ENCODE data around the gene ZNF736.
"Not testable (repeated sequence)": the region's sequence is repeated elsewhere in the genome, so short reads cannot be mapped to it uniquely, and the experiment has no call there.

DNA sequence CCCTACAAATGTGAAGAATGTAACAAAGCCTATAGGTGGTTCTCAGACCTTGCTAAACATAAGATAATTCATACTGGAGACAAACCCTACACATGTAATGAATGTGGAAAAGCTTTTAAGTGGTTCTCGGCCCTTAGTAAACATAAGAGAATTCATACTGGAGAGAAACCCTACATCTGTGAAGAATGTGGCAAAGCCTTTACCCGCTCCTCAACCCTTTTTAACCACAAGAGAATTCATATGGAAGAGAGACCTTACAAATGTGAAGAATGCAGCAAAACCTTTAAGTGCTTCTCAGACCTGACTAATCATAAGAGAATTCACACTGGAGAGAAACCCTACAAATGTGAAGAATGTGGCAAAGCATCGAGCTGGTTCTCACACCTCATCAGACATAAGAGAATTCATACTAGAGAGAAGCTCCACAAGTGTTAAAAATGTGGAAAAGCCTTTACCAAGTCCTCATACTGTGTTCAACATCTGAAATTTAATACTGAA lies 35.0 kb downstream of the ZNF736 start:
- TF ChIP-seq, protein P1, sequence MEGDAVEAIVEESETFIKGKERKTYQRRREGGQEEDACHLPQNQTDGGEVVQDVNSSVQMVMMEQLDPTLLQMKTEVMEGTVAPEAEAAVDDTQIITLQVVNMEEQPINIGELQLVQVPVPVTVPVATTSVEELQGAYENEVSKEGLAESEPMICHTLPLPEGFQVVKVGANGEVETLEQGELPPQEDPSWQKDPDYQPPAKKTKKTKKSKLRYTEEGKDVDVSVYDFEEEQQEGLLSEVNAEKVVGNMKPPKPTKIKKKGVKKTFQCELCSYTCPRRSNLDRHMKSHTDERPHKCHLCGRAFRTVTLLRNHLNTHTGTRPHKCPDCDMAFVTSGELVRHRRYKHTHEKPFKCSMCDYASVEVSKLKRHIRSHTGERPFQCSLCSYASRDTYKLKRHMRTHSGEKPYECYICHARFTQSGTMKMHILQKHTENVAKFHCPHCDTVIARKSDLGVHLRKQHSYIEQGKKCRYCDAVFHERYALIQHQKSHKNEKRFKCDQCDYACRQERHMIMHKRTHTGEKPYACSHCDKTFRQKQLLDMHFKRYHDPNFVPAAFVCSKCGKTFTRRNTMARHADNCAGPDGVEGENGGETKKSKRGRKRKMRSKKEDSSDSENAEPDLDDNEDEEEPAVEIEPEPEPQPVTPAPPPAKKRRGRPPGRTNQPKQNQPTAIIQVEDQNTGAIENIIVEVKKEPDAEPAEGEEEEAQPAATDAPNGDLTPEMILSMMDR (IDR thresholded peaks at IDR 0.05): not testable (repeated sequence)
- TF ChIP-seq POLR2AphosphoS5 (IDR thresholded peaks at IDR 0.05): not testable (repeated sequence)
